Stimulated activated CD8-positive, alpha-beta memory T cell treated with anti-CD3 and anti-CD28 coated beads, Interleukin-2, amount 100 ng/mL, for 48 hours (primary cell): ENCODE results near the gene WDR73.
"Not testable (repeated sequence)": the region's sequence is repeated elsewhere in the genome, so short reads cannot be mapped to it uniquely, and the experiment has no call there.

ENCODE experiments used
- DNase-seq, 2 donors: peaks; one replicate each; pipeline ENCODE4 v3.0.0-alpha.2; 2020; ENCODE audit warnings: low read depth in 2 of 2

Gene WDR73

GRCh38 chr15:84658080-84658787, 4.2 kb upstream of the WDR73 start, which contains the start of gene NMB:
NMB (minus strand) TSS chr15:84658199; CDS start chr15:84658152, 47 bp downstream.
- DNase-seq = peak; percentile 78

- no peak for DNase-seq
Measured at GRCh38 chr15:84657748-84658079, 3.6 kb upstream of the WDR73 start.

GRCh38 chr15:84656972-84657371, 2.9 kb upstream of the WDR73 start:
- DNase-seq = no peak

- DNase-seq = peak; percentile 53 to 54
Measured at GRCh38 chr15:84654689-84655453, 788 bp upstream of the WDR73 start.

DNA sequence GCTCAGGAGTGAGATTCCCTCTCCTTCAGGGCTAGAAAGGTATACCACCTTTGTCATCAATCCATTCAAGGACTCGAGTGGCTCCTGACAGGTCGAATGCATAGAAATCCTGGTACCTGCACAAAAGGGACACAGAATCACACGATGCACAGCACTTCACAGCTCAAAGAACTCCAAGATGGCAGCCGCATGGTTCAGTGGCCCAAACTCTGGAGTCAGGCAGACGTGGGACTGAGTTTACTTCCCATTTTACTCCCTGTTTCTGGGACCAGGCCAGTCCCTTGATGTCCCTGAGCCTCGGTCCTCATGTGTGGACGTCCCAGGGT, 536 bp downstream of the WDR73 start:
- DNase-seq = no peak

DNA sequence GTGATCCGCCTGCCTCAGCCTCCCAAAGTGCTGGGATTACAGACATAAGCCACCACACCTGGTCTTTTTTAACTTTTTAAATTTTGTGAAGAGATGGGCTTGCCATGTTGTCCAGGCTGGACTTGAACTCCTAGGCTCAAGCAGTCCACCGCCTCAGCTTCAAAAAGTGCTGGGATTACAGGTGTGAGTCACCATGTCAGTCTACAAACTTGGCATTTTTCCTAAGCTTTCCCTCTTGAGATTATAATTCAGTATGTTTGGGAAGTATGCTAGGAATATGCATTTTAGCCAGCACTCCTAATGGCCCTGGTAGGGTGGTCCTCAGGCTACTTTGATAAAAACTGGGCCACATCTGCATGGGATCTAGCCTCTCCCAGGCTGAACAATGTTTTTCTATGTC, 4.4 kb downstream of the WDR73 start:
- DNase-seq = no peak

- DNase-seq = no peak
Measured at GRCh38 chr15:84648539-84648938, 5.5 kb downstream of the WDR73 start.

- no peak for DNase-seq
Measured at GRCh38 chr15:84647726-84648125, 6.4 kb downstream of the WDR73 start.

- DNase-seq = no peak
Measured at GRCh38 chr15:84645997-84646396, 8.1 kb downstream of the WDR73 start.

- no peak for DNase-seq
Measured at GRCh38 chr15:84645496-84645895, 8.6 kb downstream of the WDR73 start.

DNA sequence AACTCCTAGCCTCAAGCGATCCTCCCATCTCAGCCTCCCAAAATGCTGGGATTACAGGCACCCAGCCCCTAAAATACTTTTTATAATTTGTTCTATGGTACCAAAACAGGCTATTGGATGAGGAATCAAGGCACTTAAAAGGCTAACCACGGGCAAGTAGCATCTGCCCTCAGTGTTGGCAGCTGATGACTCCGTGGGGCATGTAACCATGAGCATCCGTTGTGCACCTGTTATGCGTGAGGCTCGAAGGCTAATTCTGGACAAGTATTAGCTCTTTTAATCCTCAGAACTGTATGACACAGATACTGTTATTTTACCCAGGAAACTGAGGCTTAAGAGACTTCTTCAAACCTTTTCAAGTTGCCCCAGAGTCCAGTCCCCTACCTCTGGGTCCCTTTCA, 10.2 kb downstream of the WDR73 start:
- DNase-seq = no peak

DNA sequence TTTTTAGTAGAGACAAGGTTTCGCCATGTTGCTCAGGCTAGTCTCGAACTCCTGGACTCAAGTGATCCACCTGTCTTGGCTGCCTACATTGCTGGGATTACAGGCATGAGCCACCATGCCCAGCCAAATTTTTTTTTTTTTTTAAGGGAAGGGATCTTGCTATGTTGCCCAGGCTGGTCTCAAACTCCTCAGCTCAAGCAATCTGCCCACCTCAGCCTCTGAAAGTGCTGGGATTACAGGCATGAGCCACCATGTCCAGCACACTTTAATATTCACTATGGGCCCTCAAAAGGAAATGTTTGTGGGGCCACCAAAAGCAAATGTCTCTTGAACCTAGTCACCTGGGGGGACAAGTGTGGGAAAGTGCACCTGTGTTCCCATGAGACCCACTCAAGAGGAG, 11.4 kb downstream of the WDR73 start:
- not testable (repeated sequence) for DNase-seq

GRCh38 chr15:84641871-84642270, 12.2 kb downstream of the WDR73 start:
- not testable (repeated sequence) for DNase-seq

- no peak for DNase-seq
Measured at GRCh38 chr15:84638103-84638502, 16.0 kb downstream of the WDR73 start.

DNA sequence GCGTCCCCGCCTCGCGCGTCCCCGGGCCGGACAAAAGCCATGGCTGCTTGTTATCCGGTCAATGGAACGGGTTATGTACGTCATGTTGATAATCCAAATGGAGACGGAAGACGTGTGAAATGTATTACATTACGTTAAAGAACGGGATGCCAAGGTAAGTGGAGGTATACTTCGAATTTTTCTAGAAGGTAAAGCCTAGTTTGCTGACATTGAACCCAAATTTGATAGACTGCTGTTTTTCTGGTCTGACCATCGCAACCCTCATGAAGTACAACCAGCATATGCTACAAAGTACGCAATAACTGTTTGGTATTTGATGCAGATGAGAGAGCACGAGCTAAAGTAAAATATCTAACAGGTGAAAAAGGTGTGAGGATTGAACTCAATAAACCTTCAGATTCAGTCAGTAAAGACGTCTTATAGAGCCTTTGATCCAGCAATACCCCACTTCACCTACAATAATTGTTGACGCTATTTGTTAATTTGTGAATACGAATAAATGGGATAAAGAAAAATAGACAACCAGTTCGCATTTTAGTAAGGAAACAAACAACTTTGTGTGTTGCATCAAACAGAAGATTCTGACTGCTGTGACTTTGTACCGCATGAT, 19.8 kb downstream of the WDR73 start:
- no peak for DNase-seq

- peak; percentile 53 to 56 for DNase-seq
Measured at GRCh38 chr15:84633311-84634227, 20.5 kb downstream of the WDR73 start.

GRCh38 chr15:84631706-84632272, 22.3 kb downstream of the WDR73 start:
- DNase-seq = no peak

DNA sequence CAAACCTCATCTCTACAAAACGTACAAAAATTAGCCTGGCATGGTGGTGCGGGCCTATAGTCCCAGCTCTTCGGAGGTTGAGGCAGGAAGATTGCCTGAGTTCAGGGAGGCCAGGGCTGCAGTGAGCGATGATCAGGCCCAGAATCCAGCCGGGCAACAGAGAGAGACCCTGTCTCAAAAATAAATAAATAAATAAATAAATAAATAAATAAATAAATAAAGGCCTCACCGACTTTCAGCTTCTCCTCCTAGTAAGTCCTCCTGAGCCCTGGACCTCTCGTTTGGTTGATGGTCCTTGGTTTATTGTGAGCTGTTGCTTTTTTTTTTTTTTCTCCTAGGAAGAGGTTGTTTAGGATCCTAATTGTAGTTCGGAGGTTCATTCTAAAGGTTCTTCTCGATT, 25.1 kb downstream of the WDR73 start:
- no peak for DNase-seq

DNA sequence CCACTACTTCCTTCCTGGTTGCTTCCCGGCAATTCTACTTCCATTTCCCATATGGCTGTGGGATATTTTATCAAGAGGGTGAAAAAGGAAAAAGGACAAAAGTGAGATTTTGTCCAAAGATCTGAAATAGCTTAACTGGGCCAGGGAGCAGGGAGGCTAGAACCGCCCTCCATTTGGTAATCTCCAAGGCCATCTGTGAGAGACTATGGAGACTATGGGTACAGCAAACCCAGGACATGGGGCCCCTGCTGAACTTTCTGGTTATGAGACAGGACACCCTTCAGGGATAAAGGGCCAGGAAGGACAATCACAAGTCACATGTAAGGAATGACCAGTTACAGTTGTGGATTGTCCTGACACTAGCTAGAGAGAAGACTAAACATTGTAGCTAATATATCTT, 29.0 kb downstream of the WDR73 start:
- no peak for DNase-seq

GRCh38 chr15:84624359-84624758, 29.7 kb downstream of the WDR73 start:
- DNase-seq = no peak

GRCh38 chr15:84621358-84621979, 32.6 kb downstream of the WDR73 start:
- DNase-seq = no peak
